OCI-LY1 (cell line): Measurements from ENCODE around the gene PRKCH.

ENCODE experiments used
- H2AFZ ChIP-seq: fragments of 200-600 bp; sonication (generic), shearing (Covaris generic); 2 replicates; pipeline ENCODE4 v1.6.0; 2014; ENCODE audit warnings: antibody characterized with exemption, mild to moderate bottlenecking, low read length
- H3F3A ChIP-seq: fragments of 200-600 bp; sonication (generic), shearing (Covaris generic); 2 replicates; pipeline ENCODE4 v1.6.0; 2014; ENCODE audit warnings: mild to moderate bottlenecking, antibody characterized with exemption, low read length, moderate library complexity; ENCODE audit not compliant: insufficient read depth
- H3K27ac ChIP-seq: fragments of 200-600 bp; sonication (generic); 2 replicates; pipeline ENCODE4 v1.5.1; 2014; ENCODE audit warnings: low read length, mixed run types, mild to moderate bottlenecking, low read depth; ENCODE audit not compliant: poor library complexity, severe bottlenecking
- H3K27me3 ChIP-seq: fragments of 200-600 bp; sonication (generic); 2 replicates; pipeline ENCODE4 v1.6.0; 2014; ENCODE audit warnings: antibody characterized with exemption, mild to moderate bottlenecking, low read length, moderate library complexity; ENCODE audit not compliant: insufficient read depth
- H3K36me3 ChIP-seq: fragments of 200-600 bp; sonication (generic); 2 replicates; pipeline ENCODE4 v1.6.1; 2014; ENCODE audit warnings: mild to moderate bottlenecking, antibody characterized with exemption, low read length, moderate library complexity, mixed read lengths; ENCODE audit not compliant: insufficient read depth
- H3K4me1 ChIP-seq: fragments of 200-600 bp; sonication (generic); 2 replicates; pipeline ENCODE4 v1.5.1; 2014; ENCODE audit warnings: mild to moderate bottlenecking, low read length, moderate library complexity; ENCODE audit not compliant: insufficient read depth, severe bottlenecking
- H3K4me2 ChIP-seq: fragments of 200-600 bp; sonication (generic), shearing (Covaris generic); 2 replicates; pipeline ENCODE4 v1.6.1; 2014; ENCODE audit warnings: low read length
- H3K4me3 ChIP-seq: fragments of 200-600 bp; sonication (generic); 2 replicates; pipeline ENCODE4 v1.5.1; 2014; ENCODE audit warnings: low read length, low read depth, mild to moderate bottlenecking, mixed read lengths; ENCODE audit not compliant: poor library complexity, severe bottlenecking
- H3K79me2 ChIP-seq: fragments of 200-600 bp; shearing (Covaris generic); 2 replicates; pipeline ENCODE4 v1.6.1; 2016; ENCODE audit warnings: mixed run types, low read length, mixed read lengths; ENCODE audit not compliant: insufficient read depth
- H3K9ac ChIP-seq: fragments of 200-600 bp; sonication (generic), shearing (Covaris generic); 2 replicates; pipeline ENCODE4 v1.6.1; 2014; ENCODE audit warnings: mild to moderate bottlenecking, low read length, mixed read lengths
- H3K9me2 ChIP-seq: fragments of 200-600 bp; sonication (generic), shearing (Covaris generic); 2 replicates; pipeline ENCODE4 v1.6.1; 2014; ENCODE audit warnings: low read depth, mild to moderate bottlenecking, low read length, mixed read lengths
- H3K9me3 ChIP-seq: fragments of 200-600 bp; shearing (Covaris generic); 2 replicates; pipeline ENCODE4 v1.6.1; 2014; ENCODE audit warnings: low read length, mixed read lengths
- H4K20me1 ChIP-seq: fragments of 200-600 bp; sonication (generic), shearing (Covaris generic); 2 replicates; pipeline ENCODE4 v1.6.0; 2016; ENCODE audit warnings: mild to moderate bottlenecking, low read length; ENCODE audit not compliant: insufficient read depth
- EZH2 ChIP-seq: fragments of 200-600 bp; sonication (generic), shearing (Covaris generic); IDR thresholded peaks from 2 replicates; pipeline ENCODE4 v1.8.0; 2017; ENCODE audit warnings: borderline replicate concordance, mixed run types, mild to moderate bottlenecking, antibody characterized with exemption, low read length, moderate library complexity, mixed read lengths
- TF ChIP-seq, protein P1 (sequence below): fragments of 200-600 bp; sonication (generic), shearing (Covaris generic); IDR thresholded peaks from 2 replicates; pipeline ENCODE4 v1.5.1; 2017; ENCODE audit warnings: mild to moderate bottlenecking, antibody characterized with exemption, low read length, moderate library complexity, mixed read lengths

Gene PRKCH

DNA sequence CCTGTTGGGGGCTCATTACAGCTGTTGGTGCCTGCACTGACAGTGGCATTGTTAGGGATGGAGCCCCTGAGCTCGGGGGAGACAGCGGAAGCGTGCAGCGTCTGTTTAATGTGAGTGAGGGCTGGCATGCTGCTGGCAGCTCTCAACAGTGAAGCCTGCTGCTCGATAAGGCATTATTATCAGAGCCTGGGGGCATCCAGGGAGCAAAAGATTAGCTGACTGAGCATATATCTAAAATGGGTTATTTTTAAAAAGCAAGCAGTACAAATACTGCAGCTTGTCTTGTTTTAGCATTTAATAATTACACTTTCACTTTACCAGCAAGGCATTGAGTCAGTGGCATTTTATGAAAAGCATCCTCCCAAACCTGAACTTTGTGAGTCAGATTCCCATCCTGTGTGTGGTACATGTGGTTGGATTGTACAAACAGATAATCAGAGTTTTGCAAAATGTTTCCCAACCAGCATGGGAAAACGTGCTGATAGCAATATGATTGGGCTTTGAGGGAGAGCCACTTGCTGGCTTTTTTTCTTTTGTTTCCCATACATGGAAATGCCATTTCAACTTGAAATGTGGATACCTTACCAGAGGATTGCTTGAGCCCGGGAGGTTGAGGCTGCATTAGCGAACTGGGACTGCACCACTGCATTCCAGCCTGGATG is 150.8 kb downstream of the PRKCH start:
- Histone ChIP-seq H3K4me3 (peak overlapping the region; percentile 53), H3K4me2 (peak overlapping the region; percentile 86), H3K9me2 (no peaks in the 10 kb centered on the region), H3K4me1 (peaks cover 85% of the 10 kb centered on the region), H2AFZ (peak overlapping the region; percentile 8; the same call in 1 of the 2 replicates), H3F3A (peaks cover 16% of the 10 kb centered on the region), H3K9me3 (no peaks in the 10 kb centered on the region), H4K20me1 (no peaks in the 10 kb centered on the region), H3K36me3 (no peaks in the 10 kb centered on the region), H3K9ac (peak overlapping the region; percentile 76), H3K27me3 (no peaks in the 10 kb centered on the region), H3K27ac (peak overlapping the region; percentile 100), H3K79me2 (no peaks in the 10 kb centered on the region)
- no peak for TF ChIP-seq EZH2

DNA sequence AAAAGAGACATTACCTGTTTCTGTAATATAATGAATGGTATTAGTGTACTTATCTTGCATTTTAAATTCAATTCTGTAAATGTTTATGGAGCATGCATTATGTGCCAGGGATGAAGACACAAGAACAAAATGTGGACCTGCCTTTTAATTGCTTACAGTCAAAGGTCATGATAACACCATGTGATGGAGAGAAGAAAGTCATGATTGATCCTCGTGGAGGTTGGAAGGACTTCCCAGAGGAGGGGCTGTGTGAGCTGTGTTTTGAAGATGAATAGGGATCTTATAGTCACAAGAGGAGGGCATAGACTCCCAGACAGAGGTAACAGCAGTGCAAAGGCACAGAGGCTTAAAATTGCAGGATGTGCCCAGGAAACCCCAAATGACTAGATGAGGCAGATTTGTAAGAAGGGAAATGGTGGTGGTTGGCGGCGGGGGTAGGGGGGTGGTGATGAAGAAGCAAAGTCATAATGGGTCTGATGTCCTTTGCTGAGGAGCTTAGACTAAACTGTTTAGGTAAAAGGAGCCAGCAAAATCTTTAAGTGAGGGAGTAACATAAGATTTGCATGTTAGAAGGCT is 151.5 kb downstream of the PRKCH start:
- peak overlapping the region; percentile 86 for H3K4me2 ChIP-seq
- no peaks in the 10 kb centered on the region for H3K79me2 ChIP-seq
- H3K27ac ChIP-seq, result peak overlapping the region; percentile 100
- peaks cover 16% of the 10 kb centered on the region for H3F3A ChIP-seq
- TF ChIP-seq, protein P1, sequence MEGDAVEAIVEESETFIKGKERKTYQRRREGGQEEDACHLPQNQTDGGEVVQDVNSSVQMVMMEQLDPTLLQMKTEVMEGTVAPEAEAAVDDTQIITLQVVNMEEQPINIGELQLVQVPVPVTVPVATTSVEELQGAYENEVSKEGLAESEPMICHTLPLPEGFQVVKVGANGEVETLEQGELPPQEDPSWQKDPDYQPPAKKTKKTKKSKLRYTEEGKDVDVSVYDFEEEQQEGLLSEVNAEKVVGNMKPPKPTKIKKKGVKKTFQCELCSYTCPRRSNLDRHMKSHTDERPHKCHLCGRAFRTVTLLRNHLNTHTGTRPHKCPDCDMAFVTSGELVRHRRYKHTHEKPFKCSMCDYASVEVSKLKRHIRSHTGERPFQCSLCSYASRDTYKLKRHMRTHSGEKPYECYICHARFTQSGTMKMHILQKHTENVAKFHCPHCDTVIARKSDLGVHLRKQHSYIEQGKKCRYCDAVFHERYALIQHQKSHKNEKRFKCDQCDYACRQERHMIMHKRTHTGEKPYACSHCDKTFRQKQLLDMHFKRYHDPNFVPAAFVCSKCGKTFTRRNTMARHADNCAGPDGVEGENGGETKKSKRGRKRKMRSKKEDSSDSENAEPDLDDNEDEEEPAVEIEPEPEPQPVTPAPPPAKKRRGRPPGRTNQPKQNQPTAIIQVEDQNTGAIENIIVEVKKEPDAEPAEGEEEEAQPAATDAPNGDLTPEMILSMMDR, result no peak
- TF ChIP-seq EZH2, result no peak
- no peaks in the 10 kb centered on the region for H3K36me3 ChIP-seq
- H3K9ac ChIP-seq, result peak overlapping the region; percentile 76
- H2AFZ ChIP-seq, result no peak overlapping the region
- peaks cover 91% of the 10 kb centered on the region for H3K4me1 ChIP-seq
- H3K4me3 ChIP-seq, result peak overlapping the region; percentile 53
- H3K27me3 ChIP-seq, result no peaks in the 10 kb centered on the region
- no peaks in the 10 kb centered on the region for H4K20me1 ChIP-seq
- no peaks in the 10 kb centered on the region for H3K9me2 ChIP-seq
- no peaks in the 10 kb centered on the region for H3K9me3 ChIP-seq

DNA sequence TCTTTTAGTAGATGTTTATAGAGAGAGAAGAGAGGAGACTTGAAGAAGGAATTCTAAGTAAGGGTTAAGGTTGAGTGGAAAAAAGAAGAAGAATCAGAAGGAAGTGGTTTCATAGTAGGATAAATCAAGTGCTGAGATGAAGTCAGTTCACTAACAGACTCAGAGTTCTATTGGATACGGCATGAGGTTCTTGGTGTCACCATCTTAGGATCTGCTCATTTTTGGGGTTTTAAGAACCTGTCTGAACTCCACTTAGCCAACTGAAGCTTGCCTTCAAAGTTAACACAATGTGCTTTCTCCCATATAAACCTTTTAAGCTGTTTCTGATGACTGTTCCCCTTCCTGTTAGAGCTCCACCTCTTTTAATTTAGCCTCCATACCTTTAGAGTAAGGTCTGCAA is 152.6 kb downstream of the PRKCH start:
- Histone ChIP-seq H3F3A (peaks cover 14% of the 10 kb centered on the region), H3K79me2 (no peaks in the 10 kb centered on the region), H3K4me2 (no peak overlapping the region)

More for the DNA sequence above, 152.6 kb downstream of the PRKCH start:
- H2AFZ ChIP-seq, result peak overlapping the region; percentile 37
- H3K9me3 ChIP-seq, result no peaks in the 10 kb centered on the region
- TF ChIP-seq, protein P1, result no peak
- TF ChIP-seq EZH2, result no peak
- H3K36me3 ChIP-seq, result no peaks in the 10 kb centered on the region
- H3K9me2 ChIP-seq, result no peaks in the 10 kb centered on the region
- no peak overlapping the region; the same call in 1 of the 2 replicates for H3K9ac ChIP-seq
- peaks cover 100% of the 10 kb centered on the region for H3K4me1 ChIP-seq
- no peak overlapping the region for H3K4me3 ChIP-seq
- no peaks in the 10 kb centered on the region for H3K27me3 ChIP-seq
- peak overlapping the region; percentile 100 for H3K27ac ChIP-seq
- no peaks in the 10 kb centered on the region for H4K20me1 ChIP-seq
